ENCODE measurements around the gene EBF3. TPM values are rescaled to one million over a fixed set of nuclear protein-coding genes. Genes with fewer than 3 reads are reported as not detected.
"Not testable (repeated sequence)": the region's sequence is repeated elsewhere in the genome, so short reads cannot be mapped to it uniquely, and the experiment has no call there.

EBF3 gene
- total RNA-seq, 8 experiments from 2014 or later: 0.10 to 112 (median 14.8) TPM

DNA sequence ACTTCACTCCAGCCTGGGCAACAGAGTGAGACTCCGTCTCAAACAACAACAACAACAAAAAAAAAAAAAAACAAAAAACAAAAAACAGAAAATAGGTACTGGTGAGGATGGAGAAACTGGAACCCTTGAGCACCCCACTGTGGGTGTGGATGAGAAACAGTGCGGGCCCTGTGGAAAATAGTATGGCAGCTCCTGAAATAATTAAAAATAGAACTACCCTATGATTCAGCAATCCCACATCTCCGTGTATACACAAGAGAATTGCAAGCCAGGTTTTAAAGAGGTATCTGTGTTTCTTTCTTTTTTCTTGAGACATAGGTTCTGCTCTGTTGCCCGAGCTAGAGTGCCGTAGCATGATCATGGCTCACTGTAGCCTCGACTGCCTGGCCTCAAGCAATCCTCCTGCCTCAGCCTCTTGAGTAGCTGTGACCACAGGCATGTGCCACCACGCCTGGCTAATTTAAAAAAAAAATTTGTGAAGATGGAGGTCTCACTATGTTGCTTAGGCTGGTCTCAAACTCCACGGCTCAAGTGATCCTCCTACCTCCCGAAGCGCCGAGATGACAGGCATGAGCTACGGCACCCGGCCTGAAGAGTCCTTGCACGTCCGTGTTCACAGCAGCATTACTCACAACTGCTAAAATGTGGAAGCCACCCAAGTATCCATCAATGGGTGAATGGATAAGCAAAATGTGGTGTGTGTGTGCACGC lies 39.5 kb downstream of the EBF3 start:
- no peak for ATAC-seq (replicated peaks in 6 of 8)
- WGBS, 10 experiments: 75 to 100% (median 91%) methylated on average over 1 to 7 of the region's 16 CpGs; no CpG with 5 or more reads in 1 of the 10 experiments
- in situ Hi-C loops (cut with MboI; ENCODE audit: low pct_unique_long_range_greater_than_20kb in 2 of 9, low sequenced_read_pairs in 9 of 9, unreplicated experiment in 9 of 9): no loop called here

DNA sequence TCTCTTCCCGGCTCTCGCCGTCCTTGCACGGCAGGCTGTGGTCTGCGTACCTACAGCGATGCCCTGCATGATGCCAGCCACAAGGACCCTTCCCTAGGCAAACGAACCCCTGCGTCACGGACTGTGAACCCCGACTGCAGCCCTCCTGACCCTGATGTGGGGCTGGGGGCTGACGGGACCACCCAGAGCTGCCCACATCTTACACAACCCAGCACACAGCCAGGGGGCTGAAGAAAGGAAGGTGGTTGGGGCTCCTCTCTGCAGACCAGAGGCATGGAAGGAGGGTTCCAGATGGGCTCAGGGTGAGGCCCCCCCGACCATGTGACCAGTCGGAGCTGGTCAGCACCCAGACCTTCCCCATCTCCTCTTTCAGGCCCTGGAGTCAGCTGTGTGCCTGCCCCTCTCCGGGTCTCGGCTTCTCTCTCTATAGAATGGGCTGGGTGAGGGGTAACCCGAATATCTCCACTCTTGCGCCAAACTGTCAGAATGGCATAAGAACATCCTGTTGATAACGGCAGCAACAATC lies 41.4 kb downstream of the EBF3 start:
- no peak overlapping the region for H3K4me3 ChIP-seq
- in situ Hi-C loops (cut with MboI; ENCODE audit: low pct_unique_long_range_greater_than_20kb in 2 of 9, low sequenced_read_pairs in 9 of 9, unreplicated experiment in 9 of 9): no loop called here
- no peak overlapping the region for H3K27ac ChIP-seq
- no peak for ATAC-seq (replicated peaks in 6 of 8)
- no peaks in the 10 kb centered on the region for H3K4me1 ChIP-seq (replicated peaks in 1 of 2)
- WGBS, 10 experiments: 75 to 100% (median 100%) methylated on average over 1 to 5 of the region's 18 CpGs; no CpG with 5 or more reads in 2 of the 10 experiments

More for the DNA sequence above, 39.5 kb downstream of the EBF3 start:
- no peak overlapping the region for H3K27ac ChIP-seq
- no peak overlapping the region for H3K4me3 ChIP-seq
- H3K4me1 ChIP-seq (replicated peaks in 1 of 2): peaks cover 0 to 2% of the 10 kb centered on the region in 2 donors

DNA sequence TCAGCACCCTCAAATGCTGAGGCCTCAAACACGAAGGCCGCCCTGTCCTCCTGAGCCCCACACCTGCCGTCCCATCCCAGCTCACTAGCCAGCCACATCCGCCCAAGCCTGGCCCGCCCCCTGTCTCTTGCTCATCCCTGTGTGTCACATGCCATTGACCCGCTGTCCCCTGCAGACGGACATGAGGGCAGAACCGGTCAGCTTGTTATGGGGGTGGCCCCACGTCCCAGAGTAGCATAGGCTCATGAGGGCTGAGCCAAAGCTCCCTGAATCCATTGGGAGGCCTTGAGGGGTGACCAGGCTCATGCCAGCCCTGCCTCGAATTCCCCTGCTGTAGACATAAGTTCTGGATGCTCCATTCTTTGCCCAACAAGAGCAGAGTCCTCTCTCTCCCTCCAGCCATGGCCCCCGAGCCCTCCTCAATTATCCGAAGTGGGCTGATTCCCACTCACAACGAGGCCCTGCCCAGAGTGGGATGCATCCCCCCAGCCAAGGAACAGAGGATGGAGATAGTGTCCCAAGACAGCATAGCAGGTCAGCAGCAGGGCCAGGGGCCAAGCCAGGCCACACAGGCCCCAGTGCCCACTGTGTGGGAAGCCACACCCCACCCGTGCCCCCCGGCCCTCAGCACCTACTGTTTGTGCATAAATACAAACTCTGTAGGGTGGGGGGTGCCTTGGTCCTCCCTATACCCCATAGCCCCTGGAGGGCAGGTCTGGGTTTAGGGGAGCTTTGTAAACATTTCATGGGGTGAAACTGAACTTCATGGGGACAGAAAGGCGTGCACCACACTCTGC lies 42.1 kb downstream of the EBF3 start:
- in situ Hi-C loops (cut with MboI; ENCODE audit: low pct_unique_long_range_greater_than_20kb in 2 of 9, low sequenced_read_pairs in 9 of 9, unreplicated experiment in 9 of 9): no loop called here
- H3K4me1 ChIP-seq (replicated peaks in 1 of 2): no peaks in the 10 kb centered on the region
- 20 to 100% (median 76%) methylated on average over 1 to 6 of the region's 16 CpGs; no CpG with 5 or more reads in 6 of the 10 experiments for WGBS, 10 experiments
- no peak overlapping the region for H3K27ac ChIP-seq
- no peak overlapping the region for H3K4me3 ChIP-seq
- peak in 2 of 8 experiments; percentile 26 to 43 for ATAC-seq (replicated peaks in 6 of 8)

DNA sequence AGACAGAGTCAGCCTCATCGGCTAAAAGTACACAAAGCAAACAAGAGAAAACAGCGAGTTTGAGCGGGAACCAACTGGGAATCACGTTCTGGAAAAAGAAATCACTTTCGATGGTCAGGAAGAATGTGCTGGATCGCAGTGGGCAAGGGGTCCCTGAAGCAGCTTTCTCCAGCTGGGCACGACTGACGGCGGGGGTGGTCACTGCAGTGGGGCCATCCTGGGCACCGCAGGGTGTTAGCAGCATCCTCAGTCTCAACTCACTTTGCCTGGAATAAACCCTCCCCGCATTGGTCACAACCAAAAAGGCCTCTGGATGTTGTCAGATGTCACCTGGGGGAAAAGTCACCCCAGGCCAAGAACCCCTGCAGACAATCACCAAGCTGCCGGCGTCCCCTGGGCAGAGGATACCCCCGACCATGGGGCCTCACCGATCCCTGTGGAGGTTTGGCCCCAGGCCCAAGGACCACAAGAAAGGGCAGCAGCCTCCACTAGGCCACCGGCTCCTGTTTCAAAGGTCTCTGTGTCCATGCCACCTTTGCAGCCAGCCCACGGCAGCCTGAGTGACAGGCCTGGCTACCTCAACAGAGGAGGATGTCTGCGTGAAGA lies 42.9 kb downstream of the EBF3 start:
- in situ Hi-C loops (cut with MboI; ENCODE audit: low pct_unique_long_range_greater_than_20kb in 2 of 9, low sequenced_read_pairs in 9 of 9, unreplicated experiment in 9 of 9): no loop called here
- H3K27ac ChIP-seq: no peak overlapping the region
- 60 to 100% (median 84%) methylated on average over 1 to 9 of the region's 18 CpGs; no CpG with 5 or more reads in 1 of the 10 experiments for WGBS, 10 experiments
- ATAC-seq (replicated peaks in 6 of 8): no peak
- H3K4me3 ChIP-seq: no peak overlapping the region
- H3K4me1 ChIP-seq (replicated peaks in 1 of 2): no peaks in the 10 kb centered on the region

DNA sequence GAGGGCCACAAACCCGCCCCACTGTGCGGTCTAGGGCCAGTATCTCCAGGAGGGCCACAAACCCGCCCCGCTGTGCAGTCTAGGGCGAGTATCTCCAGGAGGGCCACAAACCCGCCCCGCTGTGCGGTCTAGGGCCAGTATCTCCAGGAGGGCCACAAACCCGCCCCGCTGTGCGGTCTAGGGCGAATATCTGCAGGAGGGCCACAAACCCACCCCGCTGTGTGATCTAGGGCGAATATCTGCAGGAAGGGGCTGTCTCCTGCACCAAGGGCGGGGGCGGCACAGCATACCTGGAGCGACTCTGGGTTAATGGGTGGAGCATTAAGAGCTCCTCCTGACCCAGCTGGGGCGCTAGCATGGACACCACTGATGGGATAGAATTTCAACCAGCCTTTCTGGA lies 43.9 kb downstream of the EBF3 start:
- ATAC-seq (replicated peaks in 6 of 8); H3K27ac ChIP-seq; in situ Hi-C loops (cut with MboI; ENCODE audit: low pct_unique_long_range_greater_than_20kb in 2 of 9, low sequenced_read_pairs in 9 of 9, unreplicated experiment in 9 of 9); H3K4me3 ChIP-seq; H3K4me1 ChIP-seq (replicated peaks in 1 of 2): not testable (repeated sequence)
- WGBS, 10 experiments: 80 to 98% (median 90%) methylated on average over 1 to 6 of the region's 18 CpGs; no CpG with 5 or more reads in 7 of the 10 experiments

DNA sequence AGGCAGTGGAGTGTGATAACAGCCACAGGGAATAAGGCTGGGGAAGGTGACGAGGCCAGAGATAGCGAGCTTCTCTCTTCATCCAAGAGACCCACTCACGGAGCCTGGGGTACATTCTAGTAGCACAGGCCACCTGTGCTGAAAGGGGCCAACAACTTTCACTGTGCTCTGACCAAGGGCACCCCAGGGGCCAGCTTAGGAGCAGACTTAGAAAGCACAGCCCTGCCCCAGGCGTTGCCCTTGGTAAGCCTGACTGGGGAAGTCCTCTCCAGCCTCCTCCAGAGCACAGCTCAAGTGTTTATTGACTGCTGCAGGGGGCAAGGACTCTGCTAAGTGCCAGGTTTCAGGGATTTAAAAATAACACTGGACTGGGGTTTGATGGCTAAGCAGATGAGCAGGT lies 44.7 kb downstream of the EBF3 start:
- Histone ChIP-seq H3K4me3 (no peak overlapping the region), H3K27ac (no peak overlapping the region), H3K4me1 (replicated peaks in 1 of 2) (no peaks in the 10 kb centered on the region)
- no peak for ATAC-seq (replicated peaks in 6 of 8)
- 60 to 100% (median 81%) methylated on average over 1 to 4 of the region's 4 CpGs; no CpG with 5 or more reads in 6 of the 10 experiments for WGBS, 10 experiments
- in situ Hi-C loops (cut with MboI; ENCODE audit: low pct_unique_long_range_greater_than_20kb in 2 of 9, low sequenced_read_pairs in 9 of 9, unreplicated experiment in 9 of 9): no loop called here

DNA sequence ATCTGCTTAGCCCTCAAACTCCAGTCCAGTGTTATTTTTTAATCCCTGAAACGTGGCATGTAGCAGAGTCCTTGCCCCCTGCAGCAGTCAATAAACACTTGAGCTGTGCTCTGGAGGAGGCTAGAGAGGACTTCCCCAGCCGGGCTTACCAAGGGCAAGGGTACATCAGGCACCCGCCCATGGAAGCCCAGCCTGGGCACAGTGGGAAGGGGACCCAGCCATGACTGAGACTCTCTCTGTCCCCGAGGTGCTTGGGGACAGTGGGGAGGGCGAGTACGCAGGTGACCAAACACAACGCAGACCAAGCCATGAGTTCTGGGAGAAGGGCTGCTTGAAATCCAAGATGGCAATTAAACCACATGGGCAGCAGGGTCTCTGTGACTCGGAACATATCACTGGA lies 45.2 kb downstream of the EBF3 start:
- Histone ChIP-seq H3K4me1 (replicated peaks in 1 of 2) (peaks cover 0 to under 1% of the 10 kb centered on the region in 2 donors), H3K27ac (no peak overlapping the region), H3K4me3 (no peak overlapping the region)
- 13 to 100% (median 83%) methylated on average over 1 to 4 of the region's 8 CpGs; no CpG with 5 or more reads in 4 of the 10 experiments for WGBS, 10 experiments
- ATAC-seq (replicated peaks in 6 of 8): no peak
- in situ Hi-C loops (cut with MboI; ENCODE audit: low pct_unique_long_range_greater_than_20kb in 2 of 9, low sequenced_read_pairs in 9 of 9, unreplicated experiment in 9 of 9): no loop called here

DNA sequence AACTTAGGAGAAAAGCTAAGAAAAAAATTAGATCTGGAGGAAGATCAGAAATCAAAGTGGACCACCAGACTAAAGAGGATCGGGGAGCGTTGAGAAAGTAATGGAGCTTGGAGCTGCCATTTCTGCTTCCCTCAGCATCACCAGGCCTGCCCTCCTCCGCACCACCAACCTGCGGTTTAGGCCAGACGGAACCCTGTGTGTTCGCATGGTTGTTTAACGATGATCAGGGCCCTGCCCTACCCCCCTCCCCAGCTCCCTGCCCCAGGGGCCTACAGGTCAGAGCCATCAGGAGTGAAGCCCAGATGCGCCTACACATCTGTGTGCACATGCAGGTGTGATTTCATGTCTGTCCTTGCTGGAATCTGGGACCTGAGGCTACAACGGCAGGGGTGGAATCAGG lies 45.7 kb downstream of the EBF3 start:
- in situ Hi-C loops (cut with MboI; ENCODE audit: low pct_unique_long_range_greater_than_20kb in 2 of 9, low sequenced_read_pairs in 9 of 9, unreplicated experiment in 9 of 9): no loop called here
- peaks cover 3 to 4% of the 10 kb centered on the region in 2 donors for H3K4me1 ChIP-seq (replicated peaks in 1 of 2)
- no peak overlapping the region for H3K4me3 ChIP-seq
- 0 to 100% (median 94%) methylated on average over 1 to 8 of the region's 9 CpGs; no CpG with 5 or more reads in 5 of the 10 experiments for WGBS, 10 experiments
- H3K27ac ChIP-seq: no peak overlapping the region
- ATAC-seq (replicated peaks in 6 of 8): no peak

DNA sequence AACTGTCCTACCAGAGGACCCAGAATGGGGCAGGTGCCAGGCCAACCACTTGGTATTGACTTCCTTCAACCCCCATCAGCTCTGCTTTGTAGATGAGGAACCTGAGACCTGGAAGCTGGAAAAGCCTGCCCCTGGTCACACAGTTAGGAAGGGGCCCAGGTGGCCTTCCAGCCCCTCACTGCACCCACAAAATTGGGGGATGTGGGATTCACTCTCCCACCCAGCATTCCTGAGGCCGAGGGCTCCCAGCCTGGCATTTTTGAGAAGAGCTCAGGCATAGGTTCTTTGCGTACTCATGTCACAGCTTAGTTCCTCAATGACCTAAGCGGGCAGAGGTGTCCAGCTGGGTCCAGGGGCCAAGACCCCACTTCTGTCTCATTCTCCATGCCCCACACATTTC lies 46.1 kb downstream of the EBF3 start:
- WGBS, 10 experiments: 60 to 100% (median 89%) methylated on average over 1 to 3 of the region's 3 CpGs; no CpG with 5 or more reads in 4 of the 10 experiments
- Histone ChIP-seq H3K4me3 (no peak overlapping the region), H3K4me1 (replicated peaks in 1 of 2) (peaks cover 7 to 9% of the 10 kb centered on the region in 2 donors), H3K27ac (no peak overlapping the region)
- no peak for ATAC-seq (replicated peaks in 6 of 8)
- in situ Hi-C loops (cut with MboI; ENCODE audit: low pct_unique_long_range_greater_than_20kb in 2 of 9, low sequenced_read_pairs in 9 of 9, unreplicated experiment in 9 of 9): no loop called here

DNA sequence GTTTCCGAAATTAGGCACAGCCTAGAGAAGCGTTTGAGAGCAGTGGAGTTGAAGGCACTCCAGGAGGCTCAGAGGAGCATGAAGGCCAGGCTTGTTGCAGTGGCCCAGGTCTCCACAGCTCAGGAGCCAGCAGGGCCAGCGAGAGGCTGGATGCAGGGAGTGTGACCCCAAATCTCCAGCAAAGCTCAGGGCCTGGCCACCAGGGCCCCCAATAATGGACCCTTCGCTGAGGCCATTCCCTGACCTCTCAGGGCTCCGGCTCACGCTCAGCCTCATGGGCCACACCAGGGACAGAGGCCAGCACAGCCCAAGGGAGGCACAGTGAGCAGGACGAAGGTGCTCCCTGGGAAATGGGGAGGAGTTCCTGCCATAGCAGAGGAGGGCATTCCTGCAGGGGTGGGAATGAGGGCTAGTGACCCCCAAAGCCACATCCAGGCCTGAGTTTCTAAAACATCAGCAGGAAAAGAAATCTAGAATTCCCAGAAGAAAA lies 47.5 kb downstream of the EBF3 start:
- 38 to 100% (median 93%) methylated on average over 1 to 2 of the region's 7 CpGs; no CpG with 5 or more reads in 5 of the 10 experiments for WGBS, 10 experiments
- H3K27ac ChIP-seq: no peak overlapping the region
- H3K4me3 ChIP-seq: no peak overlapping the region
- in situ Hi-C loops (cut with MboI; ENCODE audit: low pct_unique_long_range_greater_than_20kb in 2 of 9, low sequenced_read_pairs in 9 of 9, unreplicated experiment in 9 of 9): no loop called here
- ATAC-seq (replicated peaks in 6 of 8): no peak
- H3K4me1 ChIP-seq (replicated peaks in 1 of 2): peaks cover 21 to 23% of the 10 kb centered on the region in 2 donors

DNA sequence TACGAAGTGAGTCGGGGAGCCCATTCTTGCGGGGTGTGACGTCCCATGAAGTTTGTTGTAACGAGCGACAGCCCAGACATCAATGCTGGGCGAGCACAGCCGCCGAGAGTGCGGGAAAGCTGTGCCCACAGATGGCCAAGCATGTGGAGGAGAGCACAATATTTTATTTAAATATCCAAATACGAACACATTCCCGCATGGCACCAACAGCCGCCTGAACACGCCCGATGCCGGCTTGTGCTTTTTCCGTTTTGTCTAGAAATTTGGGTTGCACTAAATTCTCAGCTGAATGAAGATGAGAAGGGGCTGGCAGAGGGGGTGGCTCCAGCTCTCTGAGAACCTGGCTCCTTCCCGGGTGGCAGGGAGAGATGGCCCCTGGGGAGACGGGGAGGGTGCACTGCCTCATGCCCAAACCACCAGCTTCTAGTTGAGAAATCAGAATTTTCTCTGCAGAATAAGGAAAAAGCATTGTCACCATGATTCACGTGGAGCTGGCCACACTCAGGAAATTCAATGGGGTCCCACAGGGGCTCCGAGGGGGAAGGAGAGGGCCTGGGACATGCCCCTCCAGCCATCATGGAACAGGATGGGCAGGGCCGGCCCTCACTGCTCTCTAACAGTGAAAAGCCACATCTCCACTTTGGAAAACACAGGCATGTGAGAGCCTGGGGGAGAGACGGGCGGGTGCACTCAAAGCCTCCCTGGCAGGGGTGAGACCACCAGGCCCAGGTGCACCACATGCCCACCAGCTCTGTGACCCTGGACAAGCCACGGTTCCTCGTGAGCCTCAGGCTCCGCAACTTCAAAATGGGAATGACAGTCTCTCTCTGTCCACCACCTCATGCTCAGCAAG lies 48.3 kb downstream of the EBF3 start:
- WGBS, 10 experiments: 74 to 100% (median 97%) methylated on average over 2 to 8 of the region's 27 CpGs; no CpG with 5 or more reads in 5 of the 10 experiments
- H3K4me1 ChIP-seq (replicated peaks in 1 of 2): peaks cover 29 to 31% of the 10 kb centered on the region in 2 donors
- in situ Hi-C loops (cut with MboI; ENCODE audit: low pct_unique_long_range_greater_than_20kb in 2 of 9, low sequenced_read_pairs in 9 of 9, unreplicated experiment in 9 of 9): no loop called here
- no peak overlapping the region for H3K4me3 ChIP-seq
- no peak overlapping the region for H3K27ac ChIP-seq
- ATAC-seq (replicated peaks in 6 of 8): no peak

DNA sequence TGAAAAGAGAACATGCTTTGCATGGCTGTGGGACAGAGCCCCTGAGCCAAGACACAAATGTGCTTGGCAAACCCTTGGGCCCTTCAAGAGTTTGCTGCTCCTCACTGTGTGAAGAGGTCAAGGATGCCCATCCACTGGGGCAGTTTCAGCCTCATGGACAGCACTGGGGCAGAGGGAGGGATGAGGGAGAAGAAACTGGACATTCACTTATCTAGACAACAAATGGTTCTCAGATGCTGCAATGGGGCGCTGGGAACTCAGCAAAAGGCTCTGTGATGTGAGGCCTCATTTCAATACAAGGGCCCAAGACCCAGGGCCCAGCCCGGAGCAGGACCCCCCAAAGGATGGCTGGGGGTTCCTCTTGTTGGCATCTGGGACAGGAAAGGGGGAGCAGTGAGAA lies 49.1 kb downstream of the EBF3 start:
- in situ Hi-C loops (cut with MboI; ENCODE audit: low pct_unique_long_range_greater_than_20kb in 2 of 9, low sequenced_read_pairs in 9 of 9, unreplicated experiment in 9 of 9): no loop called here
- whole genome bisulfite sequencing, 10 experiments: 60 to 100% methylated on average over 1 of the region's 2 CpGs; no CpG with 5 or more reads in 8 of the 10 experiments
- no peak for ATAC-seq (replicated peaks in 6 of 8)
- Histone ChIP-seq H3K4me3 (no peak overlapping the region), H3K4me1 (replicated peaks in 1 of 2) (peaks cover 37 to 39% of the 10 kb centered on the region in 2 donors), H3K27ac (no peak overlapping the region)

Measured in motor neuron (in vitro differentiated cells).